Liver (tissue), 9 donors: ENCODE results near the gene VTCN1. TPM values are rescaled to one million over a fixed set of nuclear protein-coding genes. Genes with fewer than 3 reads are reported as not detected.

ENCODE experiments used
- DNase-seq: peaks from one replicate; pipeline ENCODE4 v3.0.0-alpha.2; 2017; ENCODE audit warnings: low spot score
- H3K27ac ChIP-seq, 2 donors: one replicate each; pipeline ENCODE4 v1.7.0; 2013; ENCODE audit warnings: inconsistent platforms in 2 of 2, low read length in 2 of 2, control low read depth in 1 of 2, low read depth in 1 of 2, mild to moderate bottlenecking in 1 of 2
- H3K27me3 ChIP-seq, 4 donors: one replicate each; pipeline versions ENCODE4 v1.6.1 to v1.7.0; 2013; ENCODE audit warnings: low read length in 3 of 4, inconsistent platforms in 1 of 4, mild to moderate bottlenecking in 1 of 4, moderate library complexity in 1 of 4; ENCODE audit not compliant: control insufficient read depth in 4 of 4, insufficient read depth in 4 of 4
- H3K36me3 ChIP-seq, 4 donors: one replicate each; pipeline versions ENCODE4 v1.6.1 to v1.7.0; 2013; ENCODE audit warnings: low read length in 3 of 4, mild to moderate bottlenecking in 3 of 4, low read depth in 1 of 4, moderate library complexity in 1 of 4; ENCODE audit not compliant: control insufficient read depth in 4 of 4, insufficient read depth in 3 of 4
- H3K4me1 ChIP-seq, 4 donors: one replicate each; pipeline versions ENCODE4 v1.6.1 to v1.7.0; 2013; ENCODE audit warnings: low read length in 3 of 4, mild to moderate bottlenecking in 3 of 4, moderate library complexity in 1 of 4; ENCODE audit not compliant: control insufficient read depth in 4 of 4, insufficient read depth in 4 of 4
- H3K4me3 ChIP-seq, 3 donors: one replicate each; pipeline versions ENCODE4 v1.6.1 to v1.7.0; 2013; ENCODE audit warnings: low read length in 3 of 3, control low read depth in 1 of 3, low read depth in 1 of 3, mild to moderate bottlenecking in 1 of 3
- H3K9ac ChIP-seq, 2 donors: one replicate each; pipeline ENCODE4 v1.7.0; 2013; ENCODE audit warnings: low read length in 2 of 2, mild to moderate bottlenecking in 2 of 2, moderate library complexity in 2 of 2, control low read depth in 1 of 2, low read depth in 1 of 2
- H3K9me3 ChIP-seq, 4 donors: one replicate each; pipeline versions ENCODE4 v1.6.1 to v1.7.0; 2013; ENCODE audit warnings: low read length in 3 of 4; ENCODE audit not compliant: control insufficient read depth in 4 of 4
- ATF3 ChIP-seq: IDR thresholded peaks from 2 replicates; pipeline ENCODE4 v1.6.1; 2016; ENCODE audit warnings: antibody characterized with exemption
- EGR1 ChIP-seq, 2 donors: IDR thresholded peaks; 2 replicates each; pipeline ENCODE4 v1.6.1; 2016 to 2018; ENCODE audit warnings: antibody characterized with exemption in 2 of 2, low read depth in 2 of 2
- FOXA2 ChIP-seq: IDR thresholded peaks from 2 replicates; pipeline ENCODE4 v1.6.1; 2016; ENCODE audit warnings: antibody characterized with exemption
- HNF4G ChIP-seq: IDR thresholded peaks from 2 replicates; pipeline ENCODE4 v1.6.1; 2016; ENCODE audit warnings: antibody characterized with exemption
- JUND ChIP-seq, 2 donors: IDR thresholded peaks; 2 replicates each; pipeline ENCODE4 v1.6.1; 2016; ENCODE audit warnings: antibody characterized with exemption in 2 of 2
- NR2F2 ChIP-seq: IDR thresholded peaks from 2 replicates; pipeline ENCODE4 v1.6.1; 2016; ENCODE audit warnings: antibody characterized with exemption
- RAD21 ChIP-seq, 2 donors: IDR thresholded peaks; 2 replicates each; pipeline ENCODE4 v1.6.1; 2016; ENCODE audit warnings: antibody characterized with exemption in 2 of 2, mild to moderate bottlenecking in 2 of 2
- REST ChIP-seq: IDR thresholded peaks from 2 replicates; pipeline ENCODE4 v1.6.1; 2016; ENCODE audit warnings: antibody characterized with exemption, mild to moderate bottlenecking
- RXRA ChIP-seq, 2 donors: IDR thresholded peaks; 2 replicates each; pipeline ENCODE4 v1.6.1; 2017 to 2018; ENCODE audit warnings: antibody characterized with exemption in 2 of 2, mild to moderate bottlenecking in 1 of 2
- TAF1 ChIP-seq: conservative IDR thresholded peaks from 2 replicates; pipeline ENCODE4 v1.6.1; 2016; ENCODE audit warnings: antibody characterized with exemption, mild to moderate bottlenecking
- WGBS: extraction: QIAGEN DNeasy Blood & Tissue Kit; methylation state at CpG from one replicate; pipeline ENCODE4 v1.1.7; 2013; 5-methylcytosine and 5-hydroxymethylcytosine counted together
- polyA plus RNA-seq, 2 donors: library from polyadenylated mRNA; stranded (reverse) in 1 of 2; unstranded in 1 of 2; fragments of 200-250 nt in 1 of 2; fragments of >200 nt in 1 of 2; fragmentation: Nextera tagmentation in 1 of 2; extraction: Ambion mirVana in 1 of 2; gene quantifications; one replicate each; pipeline versions ENCODE4 v1.2.1 to v1.2.3, GENCODE V29; 2013 to 2015
- total RNA-seq, 2 donors: library from RNA; depleted of rRNA; stranded (reverse); fragments of >200 nt; gene quantifications; one replicate each; pipeline ENCODE4 v1.2.3, GENCODE V29; 2014
- TF ChIP-seq, protein P1 (sequence below): IDR thresholded peaks from 2 replicates; pipeline ENCODE4 v1.6.1; 2016; ENCODE audit warnings: antibody characterized with exemption
- TF ChIP-seq, protein P2 (sequence below): fragments of 150-350 bp; IDR thresholded peaks from 2 replicates; pipeline ENCODE4 v1.5.1; 2017; ENCODE audit warnings: improper control_type of control experiment, low read depth, low read length; ENCODE audit not compliant: missing input control
- TF ChIP-seq, protein P3 (sequence below): IDR thresholded peaks from 2 replicates; pipeline ENCODE4 v1.6.1; 2016; ENCODE audit warnings: antibody characterized with exemption
- donor health status: healthy.
- donor health status: healthy.
- donor health status: healthy.
- donor health status: healthy.
- donor health status: healthy.

The VTCN1 gene
- total and polyA plus RNA-seq, 4 donors = 0.28 to 1.0 (median 0.45) TPM

- no peak overlapping the region for H3K9ac ChIP-seq
- H3K4me1 ChIP-seq = no peaks in the 10 kb centered on the region
Observed at GRCh38 chr1:117176579-117176978, 34.1 kb downstream of the VTCN1 start.

GRCh38 chr1:117174851-117175250 is 35.9 kb downstream of the VTCN1 start:
- Histone ChIP-seq H3K36me3 (no peaks in the 10 kb centered on the region), H3K4me1 (no peaks in the 10 kb centered on the region), H3K27ac (no peak overlapping the region), H3K9ac (no peak overlapping the region), H3K4me3 (no peak overlapping the region), H3K9me3 (no peaks in the 10 kb centered on the region), H3K27me3 (no peaks in the 10 kb centered on the region)
- no peak for DNase-seq
- TF ChIP-seq ATF3 (no peak), RAD21 (IDR thresholded peaks at IDR 0.05) (no peak), NR2F2 (no peak), TAF1 (no peak), REST (no peak), FOXA2 (no peak), RXRA (IDR thresholded peaks at IDR 0.05) (no peak), JUND (IDR thresholded peaks at IDR 0.05) (no peak), EGR1 (IDR thresholded peaks at IDR 0.05; ENCODE audit: low read depth in 2 of 2) (no peak)
- TF ChIP-seq, protein P1, sequence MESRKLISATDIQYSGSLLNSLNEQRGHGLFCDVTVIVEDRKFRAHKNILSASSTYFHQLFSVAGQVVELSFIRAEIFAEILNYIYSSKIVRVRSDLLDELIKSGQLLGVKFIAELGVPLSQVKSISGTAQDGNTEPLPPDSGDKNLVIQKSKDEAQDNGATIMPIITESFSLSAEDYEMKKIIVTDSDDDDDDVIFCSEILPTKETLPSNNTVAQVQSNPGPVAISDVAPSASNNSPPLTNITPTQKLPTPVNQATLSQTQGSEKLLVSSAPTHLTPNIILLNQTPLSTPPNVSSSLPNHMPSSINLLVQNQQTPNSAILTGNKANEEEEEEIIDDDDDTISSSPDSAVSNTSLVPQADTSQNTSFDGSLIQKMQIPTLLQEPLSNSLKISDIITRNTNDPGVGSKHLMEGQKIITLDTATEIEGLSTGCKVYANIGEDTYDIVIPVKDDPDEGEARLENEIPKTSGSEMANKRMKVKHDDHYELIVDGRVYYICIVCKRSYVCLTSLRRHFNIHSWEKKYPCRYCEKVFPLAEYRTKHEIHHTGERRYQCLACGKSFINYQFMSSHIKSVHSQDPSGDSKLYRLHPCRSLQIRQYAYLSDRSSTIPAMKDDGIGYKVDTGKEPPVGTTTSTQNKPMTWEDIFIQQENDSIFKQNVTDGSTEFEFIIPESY = no peak
- TF ChIP-seq, protein P2, sequence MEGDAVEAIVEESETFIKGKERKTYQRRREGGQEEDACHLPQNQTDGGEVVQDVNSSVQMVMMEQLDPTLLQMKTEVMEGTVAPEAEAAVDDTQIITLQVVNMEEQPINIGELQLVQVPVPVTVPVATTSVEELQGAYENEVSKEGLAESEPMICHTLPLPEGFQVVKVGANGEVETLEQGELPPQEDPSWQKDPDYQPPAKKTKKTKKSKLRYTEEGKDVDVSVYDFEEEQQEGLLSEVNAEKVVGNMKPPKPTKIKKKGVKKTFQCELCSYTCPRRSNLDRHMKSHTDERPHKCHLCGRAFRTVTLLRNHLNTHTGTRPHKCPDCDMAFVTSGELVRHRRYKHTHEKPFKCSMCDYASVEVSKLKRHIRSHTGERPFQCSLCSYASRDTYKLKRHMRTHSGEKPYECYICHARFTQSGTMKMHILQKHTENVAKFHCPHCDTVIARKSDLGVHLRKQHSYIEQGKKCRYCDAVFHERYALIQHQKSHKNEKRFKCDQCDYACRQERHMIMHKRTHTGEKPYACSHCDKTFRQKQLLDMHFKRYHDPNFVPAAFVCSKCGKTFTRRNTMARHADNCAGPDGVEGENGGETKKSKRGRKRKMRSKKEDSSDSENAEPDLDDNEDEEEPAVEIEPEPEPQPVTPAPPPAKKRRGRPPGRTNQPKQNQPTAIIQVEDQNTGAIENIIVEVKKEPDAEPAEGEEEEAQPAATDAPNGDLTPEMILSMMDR = no peak
- TF ChIP-seq, protein P3, sequence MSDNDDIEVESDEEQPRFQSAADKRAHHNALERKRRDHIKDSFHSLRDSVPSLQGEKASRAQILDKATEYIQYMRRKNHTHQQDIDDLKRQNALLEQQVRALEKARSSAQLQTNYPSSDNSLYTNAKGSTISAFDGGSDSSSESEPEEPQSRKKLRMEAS = no peak
- 95% methylated on average over 4 of the region's 4 CpGs for WGBS

More at GRCh38 chr1:117176579-117176978, 34.1 kb downstream of the VTCN1 start:
- H3K4me3 ChIP-seq = no peak overlapping the region
- 87% methylated on average over 6 of the region's 6 CpGs for WGBS
- no peaks in the 10 kb centered on the region for H3K36me3 ChIP-seq
- DNase-seq = no peak
- no peaks in the 10 kb centered on the region for H3K9me3 ChIP-seq
- no peaks in the 10 kb centered on the region for H3K27me3 ChIP-seq
- no peak overlapping the region for H3K27ac ChIP-seq
- TF ChIP-seq HNF4G (no peak), FOXA2 (no peak), JUND (IDR thresholded peaks at IDR 0.05) (no peak), EGR1 (IDR thresholded peaks at IDR 0.05; ENCODE audit: low read depth in 2 of 2) (no peak)
- TF ChIP-seq, protein P1 = no peak
